GM19043 (cell line): ENCODE results near the gene COBL.

Experiments used
- ATAC-seq: cut with Tn5 transposase; IDR thresholded peaks from one replicate; pipeline ENCODE4 v1.9.1; 2021; ENCODE audit warnings: low read depth; ENCODE audit not compliant: unreplicated experiment

Gene COBL

GRCh38 chr7:51259766-51260165, 56.8 kb downstream of the COBL start:
- ATAC-seq, result no peak

DNA sequence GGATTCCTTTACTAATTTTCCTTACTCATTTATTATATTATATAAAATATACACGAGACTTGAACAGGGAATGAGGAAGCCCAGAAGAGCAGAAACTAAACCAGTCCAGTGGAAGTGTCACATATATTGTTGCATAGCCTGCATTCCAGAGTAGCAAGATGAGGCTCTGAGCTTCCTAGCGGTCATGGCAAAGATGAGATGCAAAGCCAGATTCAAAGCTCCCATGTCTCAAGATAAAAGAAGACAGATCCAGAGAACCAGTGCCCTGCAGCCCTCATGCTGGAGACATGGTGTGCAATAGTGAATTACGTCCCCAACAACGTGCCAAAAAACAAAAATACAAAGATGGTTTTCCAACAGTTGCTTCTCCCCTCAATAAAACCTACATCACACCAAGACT, 59.7 kb downstream of the COBL start:
- no peak for ATAC-seq

DNA sequence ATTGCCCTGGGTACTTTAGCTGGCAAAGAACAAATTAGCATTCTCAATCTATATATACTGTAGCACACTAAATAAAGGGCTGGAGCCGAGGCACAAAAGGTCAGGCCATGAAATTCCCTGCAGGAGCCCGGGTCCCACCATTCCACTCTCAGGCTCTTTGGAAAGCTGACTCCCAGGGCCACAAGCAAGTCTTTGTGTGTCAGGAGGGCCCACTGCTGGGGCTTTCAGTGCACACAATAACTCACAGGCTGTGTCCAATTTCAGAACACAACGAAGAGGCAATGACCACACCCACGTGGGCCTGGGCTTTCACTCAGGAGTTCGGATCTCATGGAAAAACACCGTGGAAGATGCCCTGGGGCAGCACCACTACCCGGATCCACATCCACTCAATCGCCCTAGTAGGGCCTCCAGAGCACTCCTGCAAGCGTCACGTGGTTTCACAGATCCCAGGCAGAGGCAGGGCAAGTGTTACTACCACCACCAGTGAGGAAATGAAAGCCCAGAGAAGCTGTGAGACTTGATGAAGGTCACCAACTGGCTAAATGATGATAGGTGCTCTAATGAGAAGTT, 60.3 kb downstream of the COBL start:
- no peak for ATAC-seq

DNA sequence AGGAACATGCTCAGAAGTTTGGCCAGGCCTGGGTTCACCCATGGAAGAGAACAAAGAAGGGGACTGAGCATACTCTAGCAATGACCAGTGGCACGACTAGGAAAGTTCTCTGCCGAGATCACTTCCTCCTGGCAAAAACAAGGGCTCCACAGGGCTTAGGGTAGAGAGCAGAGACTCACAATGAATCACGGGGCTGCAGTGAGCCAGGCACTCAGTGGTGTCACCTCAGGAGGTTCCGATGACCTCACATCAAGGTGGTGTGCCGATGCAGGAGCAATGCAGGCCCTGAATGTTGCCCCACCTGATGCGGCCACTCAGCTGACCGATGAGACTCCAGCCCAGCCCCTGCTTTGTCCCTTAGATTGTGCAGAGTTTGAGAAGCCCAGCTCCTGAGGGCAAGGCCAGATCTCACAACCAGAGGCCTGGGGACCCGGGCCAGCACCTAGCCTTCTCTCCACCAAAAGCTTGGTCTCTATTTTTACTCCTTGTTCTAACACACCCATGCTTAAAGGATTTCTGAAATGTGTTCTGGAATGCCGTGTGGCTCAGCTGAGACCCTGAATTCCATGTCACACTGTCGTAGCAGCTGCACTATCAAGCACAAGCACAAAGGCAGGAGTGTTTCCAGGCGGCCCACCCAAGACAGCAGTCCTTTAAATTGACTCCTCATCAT, 60.9 kb downstream of the COBL start:
- no peak for ATAC-seq

DNA sequence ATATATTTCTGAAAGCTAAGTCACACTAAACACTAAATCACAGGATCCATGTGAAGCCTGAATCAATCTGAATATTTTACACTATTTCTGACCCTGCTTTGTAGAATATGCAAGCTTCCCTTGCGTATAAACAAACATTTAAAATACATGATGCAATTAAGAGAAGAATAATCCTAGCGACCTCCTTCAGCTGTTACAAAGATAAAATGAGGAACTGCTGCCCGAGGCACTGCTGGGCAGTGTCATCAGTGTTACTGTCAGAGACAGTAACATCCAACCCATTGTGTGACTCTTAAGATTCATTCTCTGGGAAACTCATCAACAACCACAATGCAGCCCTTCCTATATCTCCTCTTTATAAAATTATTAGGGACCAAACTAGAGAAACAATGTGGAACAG, 61.6 kb downstream of the COBL start:
- ATAC-seq, result no peak

DNA sequence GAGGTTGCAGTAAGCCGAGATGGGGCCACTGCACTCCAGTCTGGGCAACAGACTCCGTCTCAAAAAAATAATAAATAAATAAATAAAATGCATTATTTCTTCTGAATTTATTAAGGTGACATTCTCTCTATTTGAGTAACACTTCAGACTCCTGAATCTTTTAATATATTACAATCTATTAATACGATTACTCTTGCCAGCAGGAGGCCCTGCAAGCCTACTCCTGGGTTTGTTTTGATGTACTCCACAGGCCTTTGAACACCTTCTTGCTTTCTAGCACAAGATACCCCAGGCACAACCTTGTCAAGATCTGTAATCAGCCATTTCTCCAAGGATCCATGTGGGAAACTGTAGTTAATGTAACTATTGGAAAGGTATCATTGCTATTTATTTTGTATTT, 63.5 kb downstream of the COBL start:
- ATAC-seq, result no peak

DNA sequence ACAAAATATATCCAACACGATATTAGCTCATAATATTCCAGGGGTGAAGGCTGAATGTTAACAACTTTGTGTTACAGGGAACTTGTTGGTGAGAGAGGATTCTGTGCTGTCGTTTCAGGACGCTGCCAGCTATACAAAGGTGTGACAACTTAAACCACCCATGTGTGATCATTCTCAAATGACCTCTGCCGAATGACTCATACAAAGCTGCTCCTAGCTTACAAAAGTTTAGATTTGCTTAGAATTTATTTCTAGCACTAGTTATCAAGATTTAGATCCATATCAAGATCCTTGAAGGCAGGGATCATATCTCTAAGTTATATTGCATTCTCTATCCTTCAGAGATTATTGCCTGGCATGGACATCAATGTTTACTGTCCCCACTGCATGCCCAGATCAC, 65.3 kb downstream of the COBL start:
- ATAC-seq, result no peak

DNA sequence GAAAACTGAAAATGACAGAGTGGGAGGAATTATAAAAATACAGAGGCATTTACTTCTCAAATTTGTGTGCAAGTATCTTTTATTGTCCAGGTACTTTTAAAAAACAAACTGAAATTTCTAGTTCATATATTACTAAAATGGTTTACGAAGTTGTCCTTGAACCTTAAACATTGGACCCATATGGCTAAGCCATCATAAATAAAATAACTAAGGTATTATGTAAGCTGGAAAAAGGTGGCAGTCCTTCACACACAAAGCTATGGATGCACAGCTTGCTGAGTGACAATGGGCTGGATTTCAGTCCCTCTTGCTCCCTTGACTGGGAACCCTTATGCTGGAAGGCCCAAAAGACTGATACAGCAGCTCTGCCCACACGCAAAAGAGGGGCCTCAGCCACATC, 66.1 kb downstream of the COBL start:
- no peak for ATAC-seq

- no peak for ATAC-seq
Observed at GRCh38 chr7:51249991-51250390, 66.6 kb downstream of the COBL start.

GRCh38 chr7:51249187-51249945, 67.2 kb downstream of the COBL start:
- no peak for ATAC-seq

GRCh38 chr7:51246258-51247245, 70.1 kb downstream of the COBL start:
- no peak for ATAC-seq

DNA sequence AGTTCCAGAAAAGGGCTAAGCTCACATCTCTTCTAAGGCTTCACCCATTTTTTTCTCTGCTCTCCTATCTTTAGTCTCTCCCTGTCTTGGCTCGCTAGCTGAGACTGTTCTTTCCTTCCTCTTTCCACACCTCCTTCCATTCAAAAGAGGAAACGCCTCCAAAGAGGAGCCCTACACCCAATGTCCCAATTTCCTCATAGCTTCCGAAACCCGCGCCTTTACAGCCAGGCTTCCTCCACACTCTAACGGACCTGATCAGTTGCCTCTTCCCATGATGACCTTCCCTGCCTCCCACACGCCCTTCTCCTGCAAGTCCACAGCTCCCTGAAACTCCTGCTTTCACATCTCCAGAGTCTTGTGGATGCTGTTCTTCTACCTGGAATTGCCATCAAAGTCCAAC, 71.7 kb downstream of the COBL start:
- ATAC-seq, result no peak

DNA sequence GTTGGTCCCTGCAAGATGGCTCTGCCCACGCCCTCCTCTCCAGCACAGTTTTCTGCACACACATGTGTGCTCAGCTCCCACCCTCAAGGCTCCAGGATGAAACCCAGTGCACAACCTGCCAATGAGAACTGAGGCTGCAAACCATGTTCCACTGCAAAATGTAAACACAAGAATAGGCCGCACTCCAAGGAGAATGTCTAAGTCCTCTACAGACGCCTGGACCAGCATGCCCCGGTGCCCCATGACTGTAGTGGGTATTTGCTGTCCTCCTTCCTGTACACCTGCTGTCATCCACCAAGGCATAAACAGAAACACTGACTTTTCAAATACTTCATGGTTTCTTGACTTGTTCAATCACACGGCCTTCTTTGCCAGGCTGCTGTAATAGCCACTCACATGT, 72.6 kb downstream of the COBL start:
- ATAC-seq, result no peak

DNA sequence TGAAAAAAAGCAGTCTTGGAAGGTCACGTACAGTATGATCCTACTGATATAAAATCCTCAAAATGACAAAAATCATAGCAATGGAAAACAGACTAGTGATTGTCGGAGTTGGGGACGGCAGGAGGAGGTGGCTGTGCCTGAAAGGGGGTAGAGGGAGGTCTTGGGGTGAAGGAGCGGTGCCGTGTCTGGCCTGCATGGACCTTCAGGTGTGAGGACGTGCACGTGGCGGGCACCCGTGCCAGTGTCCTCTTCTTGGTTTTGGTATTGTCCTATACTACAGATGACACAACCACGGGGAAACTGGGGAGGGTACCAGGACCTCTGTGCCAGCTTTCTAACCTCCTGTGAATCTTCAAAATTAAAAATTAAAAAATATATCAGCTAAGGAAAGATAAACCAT, 73.0 kb downstream of the COBL start:
- ATAC-seq, result no peak

DNA sequence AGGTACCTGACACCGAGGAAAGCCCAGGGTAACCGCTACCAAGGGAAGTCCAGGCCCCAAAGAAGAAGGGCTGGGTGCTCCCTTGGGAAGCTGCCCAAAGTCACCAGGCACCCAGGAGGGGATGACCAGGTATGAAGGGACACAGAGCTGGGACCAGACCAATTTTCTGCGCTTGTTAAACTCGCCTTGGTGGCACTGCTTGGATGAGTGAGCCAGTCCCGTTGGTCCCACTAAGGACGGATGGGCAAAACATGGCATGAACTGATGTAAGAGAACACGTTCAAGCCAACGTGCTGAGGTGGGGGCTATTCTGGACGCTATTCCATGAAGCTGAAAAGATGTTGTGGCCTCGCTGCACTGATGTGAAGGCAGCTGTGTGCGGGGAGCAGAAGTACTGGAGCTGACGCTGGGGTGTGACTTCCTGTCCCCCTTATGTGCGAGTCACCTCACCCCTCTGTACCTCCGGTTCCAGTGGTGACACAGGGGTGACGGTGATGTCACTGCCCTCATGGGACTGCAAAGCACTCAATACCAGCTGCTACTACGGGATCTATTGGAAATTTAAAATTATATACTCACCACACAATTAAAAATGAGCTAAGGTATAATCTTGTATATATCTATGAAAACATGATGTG, 73.6 kb downstream of the COBL start:
- no peak for ATAC-seq

DNA sequence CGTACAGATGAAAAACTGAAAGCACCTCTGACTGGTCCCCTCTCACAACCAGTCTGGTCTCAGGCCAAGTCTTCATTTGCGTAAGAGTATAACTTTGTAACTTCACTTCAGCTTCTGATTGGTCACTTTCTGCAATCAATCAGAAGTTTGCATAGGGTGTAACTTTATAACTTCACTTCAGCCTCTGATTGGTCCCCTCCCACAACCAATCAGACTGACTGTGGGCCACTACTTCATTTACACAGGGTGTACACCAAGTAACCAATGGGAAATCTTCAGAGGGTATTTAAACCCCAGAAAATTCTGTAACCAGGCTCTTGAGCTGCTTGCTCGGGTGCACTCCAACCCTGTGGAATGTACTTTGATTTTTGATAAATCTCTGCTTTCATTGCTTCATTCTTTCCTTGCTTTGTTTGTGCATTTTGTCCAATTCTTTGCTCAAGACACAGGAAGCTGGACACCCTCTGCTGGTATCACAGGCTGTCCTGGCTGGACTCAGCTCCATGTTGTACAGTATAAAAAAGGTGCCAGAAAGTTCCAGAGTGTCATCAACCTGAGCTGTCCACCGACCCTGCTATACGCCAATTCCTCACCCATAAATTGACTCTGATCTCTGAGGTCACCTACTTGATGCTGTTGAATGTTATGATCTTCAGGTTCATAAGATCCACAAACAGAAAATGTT, 74.5 kb downstream of the COBL start:
- ATAC-seq, result no peak

DNA sequence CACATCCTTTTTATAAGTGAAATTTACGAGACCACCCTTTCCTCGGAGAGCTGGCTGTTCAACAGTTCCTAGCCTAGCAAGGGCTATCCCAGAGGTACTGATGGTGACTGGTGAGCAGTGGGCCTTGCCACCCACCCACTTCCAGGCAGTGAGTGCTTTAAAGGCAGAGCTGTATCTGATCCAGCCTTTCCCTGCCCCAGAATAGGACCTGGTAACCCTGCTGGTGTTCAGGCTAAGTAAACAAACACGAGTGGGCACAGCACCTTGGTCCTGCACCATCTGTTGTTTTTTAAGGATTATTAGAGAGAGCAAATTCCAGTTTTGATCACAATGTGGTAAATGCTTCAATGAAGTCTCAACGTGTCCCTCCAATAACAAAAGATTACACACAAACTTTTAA, 75.7 kb downstream of the COBL start:
- ATAC-seq, result no peak

GRCh38 chr7:51239691-51240090, 76.9 kb downstream of the COBL start:
- no peak for ATAC-seq

GRCh38 chr7:51238981-51239495, 77.6 kb downstream of the COBL start:
- ATAC-seq, result no peak
